Heart left ventricle (tissue), 16 donors: Measurements from ENCODE around the gene ST3GAL2. TPM values are rescaled to one million over a fixed set of nuclear protein-coding genes. Genes with fewer than 3 reads are reported as not detected.

Experiments
- ATAC-seq, 4 donors: fragments of 200-7000 bp; cut with Tn5 transposase; one replicate each; pipeline ENCODE4 v1.9.1; 2020 to 2022; ENCODE audit warnings: moderate library complexity in 4 of 4, mild to moderate bottlenecking in 3 of 4, moderate number of reproducible peaks in 1 of 4
- DNase-seq, 5 donors: peaks; one replicate each; pipeline ENCODE4 v3.0.0-alpha.2; 2020
- H3K27ac ChIP-seq, 12 donors: fragments of 200-600 bp; sonication (generic) in 4 of 12; one replicate each; pipeline versions ENCODE4 v1.5.0 to v1.8.0; 2016 to 2022; ENCODE audit warnings: mild to moderate bottlenecking in 2 of 12
- H3K27me3 ChIP-seq, 9 donors: fragments of 200-600 bp; sonication (generic) in 2 of 9; one replicate each; pipeline versions ENCODE4 v1.5.1 to v1.8.0; 2016 to 2022; ENCODE audit warnings: mild to moderate bottlenecking in 3 of 9
- H3K36me3 ChIP-seq, 9 donors: fragments of 200-600 bp; sonication (generic) in 2 of 9; one replicate each; pipeline versions ENCODE4 v1.5.0 to v1.8.0; 2018 to 2022; ENCODE audit warnings: mild to moderate bottlenecking in 2 of 9
- H3K4me1 ChIP-seq, 12 donors: fragments of 200-600 bp; sonication (generic) in 4 of 12; one replicate each; pipeline versions ENCODE4 v1.5.0 to v1.8.0; 2016 to 2022; ENCODE audit warnings: mild to moderate bottlenecking in 3 of 12
- H3K4me3 ChIP-seq, 12 donors: fragments of 200-600 bp; sonication (generic) in 4 of 12; one replicate each; pipeline versions ENCODE4 v1.5.0 to v1.8.0; 2017 to 2022; ENCODE audit warnings: mild to moderate bottlenecking in 9 of 12, moderate library complexity in 4 of 12
- H3K9me3 ChIP-seq, 12 donors: fragments of 200-600 bp; sonication (generic) in 4 of 12; one replicate each; pipeline versions ENCODE4 v1.5.0 to v1.8.0; 2016 to 2022; ENCODE audit warnings: mild to moderate bottlenecking in 1 of 12
- CTCF ChIP-seq, 12 donors: fragments of 200-600 bp; sonication (generic) in 4 of 12; IDR thresholded peaks; one replicate each; pipeline versions ENCODE4 v1.5.0 to v1.8.0; 2018 to 2022; ENCODE audit warnings: antibody characterized with exemption in 12 of 12, mild to moderate bottlenecking in 5 of 12
- POLR2A ChIP-seq, 2 donors: fragments of 450-650 bp; IDR thresholded peaks; one replicate each; pipeline ENCODE4 v1.6.1; 2017; ENCODE audit warnings: antibody characterized with exemption in 2 of 2, mild to moderate bottlenecking in 2 of 2, moderate library complexity in 2 of 2
- WGBS, 4 donors: extraction: QIAGEN DNeasy Blood & Tissue Kit in 2 of 4; methylation state at CpG; one replicate each; pipeline versions ENCODE4 v1.1.5 to v1.1.7; 2013 to 2018; 5-methylcytosine and 5-hydroxymethylcytosine counted together
- intact Hi-C, 10 donors: fragments of 100-400 bp; cut with DNase I; formaldehyde crosslinking; loops; one replicate each; pipeline versions ENCODE4 v1.11.1 to v1.14.2; 2022
- polyA plus RNA-seq, 2 donors: library from polyadenylated mRNA; stranded (reverse); fragments of 200-250 nt; gene quantifications; one replicate each; pipeline ENCODE4 v1.2.3, GENCODE V29; 2013
- total RNA-seq, 9 donors: library from RNA; depleted of rRNA in 2 of 9; stranded (reverse); fragments of >200 nt in 2 of 9; fragmentation: NEBNext Ultra II Directional in 3 of 9; extraction: Animal tissue kit (Norgen Biotek cat#: 25700) in 3 of 9; gene quantifications; one replicate each; pipeline versions ENCODE4 v1.1.0 to v1.2.4, GENCODE V29; 2016 to 2023
- donor health status: ischemic (EF 13 %, LVEDD 7.1; RV severe dilation, severe dysfunction).
- donor health status: healthy with polysubstance abuse.
- donor health status: DM: no; HTN: yes; CAD: no.
- donor health status: DM: no; HTN: no; CAD: no.
- donor health status: ischemic (EF 25% LVEDD 6.9; RV normal size, moderate dysfunction).
- donor health status: ischemic (EF 25% LVEDD 5.7; RV mildly dilated, moderate dysfunction).
- donor health status: healthy.
- donor health status: DM: yes; HTN: yes; CAD: no.
- donor health status: ischemic (EF 35%, LVEDD 5.7; RV mildly dilated, moderate dysfunction).
- donor health status: nonischemic (EF 11% LVEDD 7.7; RV severe dilation, severe dysfunction).
- donor health status: DM: yes; HTN: yes; CAD: no.
- donor health status: PGD.
- donor health status: ischemic (EF 29% LVEDD 5.4; RV normal size, mild dysfunction).
- donor health status: nonischemic (EF 23%, LVEDD 6.1; RV moderate dilation, normal function).

The ST3GAL2 gene
- total and polyA plus RNA-seq, 11 donors = 8.4 to 44.6 (median 20.1) TPM

- H3K4me1 ChIP-seq = peaks cover 0 to 16% (median 7%) of the 10 kb centered on the region in 12 donors
- no peaks in the 10 kb centered on the region for H3K9me3 ChIP-seq
- DNase-seq = peak in 1 of 5 donors; percentile 46
- WGBS, 4 donors = 88 to 92% (median 91%) methylated on average over 8 to 28 of the region's 28 CpGs
- ATAC-seq = no peak
- peaks cover 0 to 48% (median 32%) of the 10 kb centered on the region in 9 donors for H3K36me3 ChIP-seq
- H3K27me3 ChIP-seq = no peaks in the 10 kb centered on the region
- TF ChIP-seq POLR2A (IDR thresholded peaks at IDR 0.05) (no peak), CTCF (IDR thresholded peaks at IDR 0.05) (no peak)
- H3K27ac ChIP-seq = no peak overlapping the region
- H3K4me3 ChIP-seq = no peak overlapping the region
- intact Hi-C loops = loop anchor here in 5 of 10 donors (5.0 to 10.0 kb wide), 4 partner anchors 78 to 106 kb away; no protein-coding TSS in a partner anchor
Observed at GRCh38 chr16:70472786-70473433, 34.0 kb upstream of the ST3GAL2 start.

GRCh38 chr16:70470927-70471341 lies 32.0 kb upstream of the ST3GAL2 start:
- DNase-seq (peak in 3 of 5 donors; percentile 56 to 69 (median 65)), ATAC-seq (peak; percentile 56 to 81 (median 69))
- intact Hi-C loops = loop anchor here in 5 of 10 donors (5.0 to 10.0 kb wide), 4 partner anchors 76 to 104 kb away; no protein-coding TSS in a partner anchor
- WGBS, 4 donors = 48 to 68% (median 64%) methylated on average over 7 to 17 of the region's 17 CpGs
- Histone ChIP-seq H3K36me3 (peaks cover 0 to 60% (median 31%) of the 10 kb centered on the region in 9 donors), H3K4me3 (no peak overlapping the region), H3K4me1 (peaks cover 0 to 5% (median 0%) of the 10 kb centered on the region in 12 donors), H3K27me3 (no peaks in the 10 kb centered on the region), H3K27ac (no peak overlapping the region), H3K9me3 (no peaks in the 10 kb centered on the region)
- TF ChIP-seq CTCF (IDR thresholded peaks at IDR 0.05) (peak in 11 of 12 donors; percentile 11 to 58 (median 45)), POLR2A (IDR thresholded peaks at IDR 0.05) (no peak)

- TF ChIP-seq POLR2A (IDR thresholded peaks at IDR 0.05) = no peak
- no peak for TF ChIP-seq CTCF (IDR thresholded peaks at IDR 0.05)
- peaks cover 0 to 5% (median 0%) of the 10 kb centered on the region in 12 donors for H3K4me1 ChIP-seq
- H3K36me3 ChIP-seq = peaks cover 0 to 60% (median 26%) of the 10 kb centered on the region in 9 donors
- 93 to 95% (median 94%) methylated on average over 8 to 10 of the region's 10 CpGs for WGBS, 4 donors
- DNase-seq (peak in 1 of 5 donors; percentile 58), ATAC-seq (peak in 1 of 4 donors; percentile 10)
- H3K27ac ChIP-seq = no peak overlapping the region
- intact Hi-C loops = loop anchor here in 5 of 10 donors (5.0 to 10.0 kb wide), 4 partner anchors 76 to 103 kb away; no protein-coding TSS in a partner anchor
- H3K9me3 ChIP-seq = no peaks in the 10 kb centered on the region
- H3K4me3 ChIP-seq = no peak overlapping the region
- H3K27me3 ChIP-seq = no peaks in the 10 kb centered on the region
Observed at GRCh38 chr16:70470141-70470926, 31.4 kb upstream of the ST3GAL2 start.
